A549 treated with Mapracorat at 1 μM for 4 hours (cell line): ENCODE results near the gene TEAD2. TPM values are rescaled to one million over a fixed set of nuclear protein-coding genes. Genes with fewer than 3 reads are reported as not detected.

Experiments
- total RNA-seq: library from RNA; stranded (reverse); fragments of 200-300 nt; extraction: Qiagen RNA extraction; gene quantifications from 5 replicates; pipeline ENCODE4 v1.2.3, GENCODE V29; 2022

Gene TEAD2
- total RNA-seq: 14.1 to 20.5 TPM (median 17.5 TPM) in 5 replicates

GRCh38 chr19:49362048-49362928 is at the start of gene TEAD2:
TEAD2 (minus strand) TSS chr19:49362416; CDS start chr19:49360075, 2,341 bp downstream.

DNA sequence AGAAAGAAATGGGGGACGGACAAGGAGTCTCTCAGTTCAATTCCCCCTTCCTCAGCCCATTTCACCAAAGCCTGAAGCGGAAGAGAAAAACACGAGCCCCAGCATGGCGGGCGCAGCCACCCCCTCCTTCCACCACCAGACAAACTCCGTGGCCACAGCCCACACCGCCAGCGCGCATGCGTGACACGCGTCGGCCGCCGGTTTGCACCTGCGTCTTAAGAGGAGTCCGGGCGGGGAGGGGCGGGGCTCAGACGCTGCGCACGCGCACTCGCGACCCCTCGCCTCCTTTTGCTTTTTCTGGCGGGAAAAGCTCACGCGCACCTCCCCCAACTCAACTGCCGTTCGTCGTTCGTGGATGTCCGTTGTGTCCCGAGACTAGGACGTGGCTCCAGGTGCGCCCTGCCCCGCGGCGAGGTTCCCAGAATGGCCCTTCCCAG is 25.7 kb upstream of the TEAD2 start, which contains the start of gene KASH5:
Gene KASH5 (plus strand): TSS at position 314 of the 437 bp plus-strand sequence. CDS start 2,635 bp downstream, outside the sequence.

GRCh38 chr19:49363268-49364082 is 1.3 kb upstream of the TEAD2 start, which contains the start of gene DKKL1:
DKKL1 (plus strand) TSS chr19:49363877; CDS start chr19:49363999, 122 bp downstream.

GRCh38 chr19:49335071-49335783 is 27.0 kb downstream of the TEAD2 start, which contains the start of gene CD37:
CD37 (plus strand) TSS chr19:49335406; CDS start chr19:49335541, 135 bp downstream.

GRCh38 chr19:49324801-49325576 is 37.2 kb downstream of the TEAD2 start, which contains the start of gene SLC6A16:
SLC6A16 (minus strand) TSS chr19:49325191; CDS start chr19:49311347, 13,844 bp downstream.

Other genes with a start within 250 kb of the TEAD2 start
- gene LIN7B, start 248.0 kb downstream of the TEAD2 start, total RNA-seq: 5.5 to 8.7 TPM (median 7.2 TPM) in 5 replicates
- 1.2 to 2.4 TPM (median 1.6 TPM) in 5 replicates for gene C19orf73, start 243.3 kb downstream of the TEAD2 start, total RNA-seq
- 4.7 to 9.0 TPM (median 8.0 TPM) in 5 replicates for gene PPFIA3, start 242.9 kb downstream of the TEAD2 start, total RNA-seq
- gene HRC, start 207.0 kb downstream of the TEAD2 start, total RNA-seq: not detected in 5 replicates
- gene TRPM4, start 204.6 kb downstream of the TEAD2 start, total RNA-seq: 8.4 to 11.5 TPM (median 9.5 TPM) in 5 replicates
- gene SLC6A16, start 37.2 kb downstream of the TEAD2 start, total RNA-seq: 0.64 to 1.7 TPM (median 1.4 TPM) in 5 replicates
- not detected in 5 replicates for gene CD37, start 27.0 kb downstream of the TEAD2 start, total RNA-seq
- 0.11 to 1.1 TPM (median 0.59 TPM) in 5 replicates for gene DKKL1, start 1.5 kb upstream of the TEAD2 start, total RNA-seq
- gene KASH5, start 25.8 kb upstream of the TEAD2 start, total RNA-seq: 0.06 TPM in 1 of 5 replicates, not detected in the others
- gene PTH2, start 61.0 kb upstream of the TEAD2 start, total RNA-seq: not detected in 5 replicates
- 0.08 to 0.22 TPM (median 0.19 TPM) in 4 of 5 replicates, not detected in the other for gene GFY, start 63.0 kb upstream of the TEAD2 start, total RNA-seq
- 0.44 to 0.71 TPM (median 0.55 TPM) in 5 replicates for gene SLC17A7, start 79.1 kb upstream of the TEAD2 start, total RNA-seq
- gene PIH1D1, start 89.4 kb upstream of the TEAD2 start, total RNA-seq: 85.8 to 96.7 TPM (median 90.5 TPM) in 5 replicates
- 14.4 to 28.1 TPM (median 24.4 TPM) in 5 replicates for gene ALDH16A1, start 90.8 kb upstream of the TEAD2 start, total RNA-seq
- gene FLT3LG, start 111.8 kb upstream of the TEAD2 start, total RNA-seq: 1.1 to 1.4 TPM (median 1.3 TPM) in 5 replicates
- gene RPL13A, start 125.2 kb upstream of the TEAD2 start, total RNA-seq: 3,905 to 4,301 TPM (median 4,085 TPM) in 5 replicates
- gene RPS11, start 134.0 kb upstream of the TEAD2 start, total RNA-seq: 3,769 to 4,865 TPM (median 3,847 TPM) in 5 replicates
- 26.4 to 32.0 TPM (median 29.2 TPM) in 5 replicates for gene FCGRT, start 150.2 kb upstream of the TEAD2 start, total RNA-seq
- 1.3 to 2.9 TPM (median 2.3 TPM) in 5 replicates for gene RCN3, start 165.6 kb upstream of the TEAD2 start, total RNA-seq
- 88.3 to 108 TPM (median 105 TPM) in 5 replicates for gene NOSIP, start 218.1 kb upstream of the TEAD2 start, total RNA-seq
- gene PRRG2, start 218.9 kb upstream of the TEAD2 start, total RNA-seq: 0.44 to 1.1 TPM (median 0.75 TPM) in 5 replicates
- gene PRR12, start 228.8 kb upstream of the TEAD2 start, total RNA-seq: 25.0 to 35.5 TPM (median 34.0 TPM) in 5 replicates